Erythroblast (primary cell): ENCODE measurements around the gene MTA2.

Source experiments
- GATA1 ChIP-seq: IDR thresholded peaks from 2 replicates; pipeline ENCODE4 v1.6.1; 2011; ENCODE audit warnings: low read depth, mild to moderate bottlenecking, control low read depth, low read length, moderate library complexity
- POLR2A ChIP-seq: IDR thresholded peaks from 2 replicates; pipeline ENCODE4 v1.6.1; 2011; ENCODE audit warnings: mild to moderate bottlenecking, low read length

GRCh38 chr11:62621567-62622470 lies 20.2 kb upstream of the MTA2 start, which contains the start of gene B3GAT3:
- TF ChIP-seq POLR2A (peak; percentile 74), GATA1 (no peak)
